NCI-H128 (cell line): ENCODE results near the gene CTAG1B.
"Not testable (repeated sequence)": the region's sequence is repeated elsewhere in the genome, so short reads cannot be mapped to it uniquely, and the experiment has no call there.

ENCODE experiments used
- DNase-seq: peaks from one replicate; lab custom pipeline; 2025; ENCODE audit not compliant: unreplicated experiment; lab: John Stamatoyannopoulos, UW

The CTAG1B gene

GRCh38 chrX:154628960-154629359 lies 9.9 kb upstream of the CTAG1B start:
- not testable (repeated sequence) for DNase-seq

DNA sequence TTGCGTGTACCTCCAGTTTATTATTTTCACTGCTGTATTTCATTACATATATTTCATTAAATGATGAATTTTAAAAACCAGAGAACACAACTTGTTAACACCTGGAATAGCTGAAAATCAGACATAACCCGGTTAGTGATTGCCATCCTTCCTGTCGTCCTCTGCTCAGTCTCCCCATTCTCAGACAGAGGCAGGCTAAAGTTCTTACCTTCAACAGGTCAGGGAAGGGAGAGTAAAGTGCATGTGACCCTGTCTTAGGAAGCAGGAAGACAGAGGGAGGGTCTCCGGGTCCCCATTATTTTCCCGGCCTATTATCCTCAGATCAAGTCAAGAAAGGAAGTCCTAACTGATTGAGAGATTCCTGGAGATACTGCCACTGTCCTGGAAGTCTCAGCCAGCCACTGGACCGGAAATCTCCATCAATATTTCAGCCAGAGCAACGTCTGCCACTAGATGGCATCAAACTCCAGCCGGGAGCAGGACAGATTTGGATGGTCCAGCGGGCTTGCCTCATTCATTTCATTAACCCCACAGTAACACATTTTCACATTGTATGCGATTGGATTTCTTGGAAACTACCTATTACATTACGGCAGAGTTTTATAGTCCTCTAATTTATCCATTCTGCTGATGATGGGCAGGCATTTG lies 1.8 kb upstream of the CTAG1B start:
- DNase-seq, result not testable (repeated sequence)

- not testable (repeated sequence) for DNase-seq
These were observed 5.5 kb downstream of the CTAG1B start for GRCh38 chrX:154613586-154613985.

- not testable (repeated sequence) for DNase-seq
These were observed 7.9 kb downstream of the CTAG1B start for GRCh38 chrX:154611146-154611545.

DNA sequence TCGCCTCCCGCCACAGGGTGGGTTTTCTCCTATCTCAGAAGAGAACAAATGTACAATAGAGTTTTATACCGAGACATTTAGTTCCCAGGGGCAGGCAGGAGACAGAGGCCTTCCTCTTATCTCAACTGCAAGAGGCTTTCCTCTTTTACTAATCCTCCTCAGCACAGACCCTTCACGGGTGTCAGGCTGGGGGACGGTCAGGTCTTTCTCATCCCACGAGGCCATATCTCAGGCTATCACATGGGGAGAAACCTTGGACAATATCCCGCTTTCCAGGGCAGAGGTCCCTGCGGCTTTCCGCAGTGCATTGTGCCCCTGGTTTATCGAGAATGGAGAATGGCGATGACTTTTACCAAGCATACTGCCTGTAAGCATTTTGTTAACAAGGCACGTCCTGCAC lies 10.3 kb downstream of the CTAG1B start:
- DNase-seq, result not testable (repeated sequence)

DNA sequence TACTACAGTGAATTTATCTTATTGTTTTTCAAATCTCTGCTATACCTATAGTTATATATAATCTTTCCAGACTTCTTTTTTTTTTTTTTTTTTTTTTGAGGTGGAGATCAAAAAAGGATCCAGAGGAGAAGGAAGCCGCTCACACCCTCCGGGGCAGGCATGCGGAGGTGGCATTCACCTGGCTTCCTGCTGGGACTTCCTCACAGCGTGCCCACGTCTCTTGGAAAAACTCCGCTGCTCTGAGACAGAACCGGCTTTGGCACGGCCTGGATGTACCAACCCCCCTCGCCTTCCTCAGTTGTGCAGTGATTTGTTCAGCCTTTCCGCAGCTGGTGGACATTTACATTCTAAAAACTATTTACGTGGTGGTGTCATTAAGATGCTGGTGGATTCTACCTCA lies 11.1 kb downstream of the CTAG1B start:
- DNase-seq, result not testable (repeated sequence)

- DNase-seq, result no peak
These were observed 11.7 kb downstream of the CTAG1B start for GRCh38 chrX:154607370-154607769.

DNA sequence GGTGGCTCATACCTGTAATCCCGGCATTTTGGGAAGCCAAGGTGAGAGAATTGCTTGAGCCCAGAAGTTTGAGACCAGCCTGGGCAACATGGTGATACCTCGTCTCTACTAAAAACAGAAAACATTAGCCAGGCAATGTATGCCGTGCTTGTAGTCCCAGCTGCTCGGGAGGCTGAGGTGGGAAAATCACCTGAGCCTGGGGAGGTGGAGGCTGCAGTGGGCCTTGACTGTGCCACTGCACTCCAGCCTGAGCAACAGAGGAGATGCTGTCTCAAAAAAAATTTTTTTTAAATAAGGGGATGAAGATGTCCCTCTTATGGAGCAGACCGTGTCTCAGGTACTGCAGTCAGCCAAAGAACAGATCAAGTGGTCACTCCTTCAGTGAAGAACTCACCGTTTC lies 13.5 kb downstream of the CTAG1B start:
- no peak for DNase-seq

- no peak for DNase-seq
These were observed 15.3 kb downstream of the CTAG1B start for GRCh38 chrX:154603438-154604430.

DNA sequence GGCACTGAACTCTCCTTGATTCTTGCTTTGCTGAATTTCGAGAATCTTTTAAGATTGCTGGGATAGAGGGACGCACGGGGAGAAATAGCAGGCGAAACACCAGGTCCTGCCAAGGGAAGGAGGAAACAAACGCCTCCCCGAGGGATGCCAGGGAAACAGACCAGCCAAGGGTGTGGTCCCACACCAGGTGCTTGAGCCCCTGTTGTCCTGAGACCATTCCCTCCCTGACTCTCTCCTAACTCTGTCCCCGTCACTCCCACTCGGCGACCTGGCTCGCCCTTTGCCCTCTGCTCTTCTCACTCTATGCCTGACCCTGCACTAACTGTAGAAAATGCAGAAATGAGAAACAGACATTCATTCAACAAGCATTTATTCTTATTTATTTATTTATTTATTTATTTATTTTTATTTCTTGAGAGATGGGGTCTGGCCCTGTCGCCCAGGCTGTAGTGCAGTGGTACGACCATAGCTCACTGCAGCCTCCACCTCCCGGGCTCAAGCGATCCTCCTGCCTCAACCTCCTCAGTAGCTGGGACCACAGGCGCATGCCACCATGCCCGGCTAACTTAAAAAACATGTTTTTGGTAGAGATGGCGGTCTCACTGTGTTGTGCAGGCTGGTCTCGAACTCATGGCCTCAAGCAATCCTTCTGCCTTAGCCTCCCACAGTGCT lies 16.2 kb downstream of the CTAG1B start:
- no peak for DNase-seq

GRCh38 chrX:154602226-154602625 lies 16.9 kb downstream of the CTAG1B start:
- no peak for DNase-seq

DNA sequence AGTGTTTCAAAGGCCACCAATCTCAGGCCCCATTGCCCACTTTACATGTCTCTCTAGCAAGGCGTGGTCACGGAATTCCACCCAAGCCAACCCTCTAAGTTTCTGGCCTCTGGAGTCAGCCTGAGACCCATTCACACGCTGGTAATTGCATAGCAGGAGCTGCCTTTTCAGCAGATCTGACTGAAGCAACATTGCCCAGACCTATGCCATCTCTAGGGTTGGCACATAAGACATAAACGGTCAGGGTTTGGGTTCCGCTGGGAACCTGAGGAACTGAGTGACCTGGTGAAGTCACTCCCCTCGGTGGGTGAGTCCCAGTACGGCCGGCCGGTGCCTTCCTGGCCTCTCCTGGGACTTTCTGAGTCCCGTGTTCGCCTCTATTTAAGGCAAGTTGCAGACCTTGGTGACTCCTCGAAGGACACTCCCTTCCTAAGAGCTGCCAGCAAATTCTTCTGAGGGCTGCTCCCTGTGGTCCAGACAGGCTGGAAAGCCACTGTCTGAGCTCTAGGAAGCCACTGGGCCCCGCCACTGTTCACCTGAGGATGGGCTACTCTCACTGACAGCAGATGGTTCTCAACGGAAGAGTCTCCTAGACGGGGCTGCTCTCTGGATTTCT lies 18.2 kb downstream of the CTAG1B start:
- DNase-seq, result no peak

DNA sequence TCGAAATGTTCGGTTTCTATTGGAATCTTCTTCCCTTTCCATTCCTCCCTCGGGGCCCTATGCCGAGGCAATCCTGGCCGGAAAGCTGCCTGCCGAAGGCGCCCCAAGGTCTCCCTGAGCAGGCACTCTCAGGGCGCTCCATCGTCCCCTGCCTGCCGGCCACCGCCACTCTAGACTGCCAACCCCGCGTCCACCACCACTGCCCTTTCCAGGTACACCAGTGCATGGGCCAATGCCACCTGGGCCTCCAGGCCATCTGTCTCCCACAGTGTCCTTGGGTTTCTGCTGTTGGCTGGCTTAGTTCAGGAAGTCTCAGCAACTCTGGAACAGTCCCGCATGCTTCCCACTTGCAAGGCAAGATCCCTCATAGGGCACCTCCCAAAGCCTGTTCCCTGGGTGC lies 19.6 kb downstream of the CTAG1B start:
- no peak for DNase-seq

DNA sequence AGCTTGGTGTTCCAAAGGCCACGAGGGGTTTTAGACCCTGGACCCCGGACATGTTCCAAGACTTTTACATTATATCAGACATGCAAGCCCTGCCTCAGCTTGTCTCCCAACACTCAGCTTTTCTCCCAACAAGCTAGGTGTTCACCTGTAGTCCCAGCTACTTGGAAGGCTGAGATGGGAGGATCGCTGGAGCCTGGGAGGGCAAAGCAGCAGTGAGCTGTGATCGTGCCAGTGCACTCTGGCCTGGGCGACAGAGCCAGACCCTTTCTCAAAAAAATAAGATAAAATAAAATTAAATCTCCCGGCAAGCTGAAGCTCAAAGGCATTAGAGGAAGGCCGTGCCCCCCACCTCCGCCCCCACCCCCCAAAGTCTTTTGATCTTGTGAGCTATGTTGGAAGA lies 20.4 kb downstream of the CTAG1B start:
- no peak for DNase-seq

- DNase-seq, result no peak
These were observed 21.9 kb downstream of the CTAG1B start for GRCh38 chrX:154597221-154597620.

DNA sequence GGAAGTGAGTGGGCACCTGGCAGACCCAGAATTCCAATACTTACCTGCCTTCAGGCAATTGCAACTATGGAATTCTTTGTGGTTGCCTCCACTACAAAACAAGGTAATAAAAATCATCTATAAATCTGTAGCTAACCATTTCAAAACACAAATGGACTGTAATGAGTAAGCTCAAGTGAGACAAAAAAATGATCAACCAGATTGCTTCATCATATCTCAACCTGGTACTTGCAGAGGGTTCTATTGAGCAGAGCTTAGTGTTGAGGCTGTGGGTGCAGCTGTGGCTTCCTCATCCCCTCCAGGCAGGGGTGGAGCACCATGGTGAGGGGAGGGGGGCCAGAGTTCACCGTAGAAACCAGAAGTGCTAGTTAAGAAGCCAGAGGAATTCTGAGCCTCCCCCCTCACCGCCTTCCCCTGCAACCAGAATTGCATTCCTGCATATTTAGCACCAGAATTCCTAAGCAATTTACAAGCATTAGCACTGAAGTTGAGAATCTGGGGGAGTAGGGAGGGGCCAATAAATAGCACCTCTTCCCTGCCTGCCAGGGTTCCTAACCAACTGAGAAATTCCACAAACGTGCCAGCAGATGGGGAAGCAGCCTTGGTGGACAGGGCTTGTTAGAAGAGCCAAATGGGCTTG lies 22.7 kb downstream of the CTAG1B start:
- DNase-seq, result no peak

- DNase-seq, result no peak
These were observed 23.4 kb downstream of the CTAG1B start for GRCh38 chrX:154595559-154596249.

- DNase-seq, result no peak
These were observed 24.6 kb downstream of the CTAG1B start for GRCh38 chrX:154594491-154594890.

DNA sequence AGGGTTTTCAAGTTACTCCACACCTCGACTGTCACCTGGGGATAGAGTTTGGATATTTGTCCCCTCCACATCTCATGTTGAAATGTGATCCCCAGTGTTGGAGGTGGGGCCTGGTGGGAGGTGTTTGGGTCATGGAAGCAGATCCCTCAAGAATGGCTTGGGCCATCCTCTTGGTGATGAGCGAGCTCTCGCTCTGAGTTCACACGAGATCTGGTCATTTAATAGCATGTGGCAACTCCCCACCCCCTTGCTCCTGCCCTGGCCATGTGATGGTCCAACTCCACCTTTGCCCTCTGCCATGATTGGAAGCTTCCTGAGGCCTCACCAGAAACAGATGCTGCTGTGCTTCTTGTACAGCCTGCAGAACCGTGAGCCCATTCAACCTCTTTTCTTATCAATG lies 25.9 kb downstream of the CTAG1B start:
- no peak for DNase-seq

GRCh38 chrX:154592505-154592904 lies 26.6 kb downstream of the CTAG1B start:
- DNase-seq, result no peak
